ENCODE data around the gene C4A. TPM values are rescaled to one million over a fixed set of nuclear protein-coding genes. Genes with fewer than 3 reads are reported as not detected.
"Not testable (repeated sequence)": the region's sequence is repeated elsewhere in the genome, so short reads cannot be mapped to it uniquely, and the experiment has no call there.

Gene C4A
- total RNA-seq, 1 experiment from 2014 or later, result 1.5 TPM

GRCh38 chr6:32012941-32013617, 31.2 kb downstream of the C4A start:
- H3K4me1 ChIP-seq; BruUV-seq (replicated peaks); H3K27me3 Mint-ChIP-seq (ENCODE audit: insufficient read depth, unreplicated experiment); H3K36me3 ChIP-seq (ENCODE audit: control insufficient read depth, insufficient read depth, low read length); H3K9me3 Mint-ChIP-seq (ENCODE audit: unreplicated experiment); H3K4me3 ChIP-seq (ENCODE audit: low read depth, low read length); POLR2A ChIA-PET; H3K4me1 Mint-ChIP-seq (ENCODE audit: low read depth, unreplicated experiment); H3K36me3 Mint-ChIP-seq (ENCODE audit: insufficient read depth, unreplicated experiment); H3K4me3 Mint-ChIP-seq (ENCODE audit: unreplicated experiment); H3K27me3 ChIP-seq (replicated peaks; ENCODE audit: control insufficient read depth, insufficient read depth, low read length); H3K27ac Mint-ChIP-seq (ENCODE audit: unreplicated experiment); H3K9me3 ChIP-seq; CTCF ChIA-PET; intact Hi-C loops (cut with micrococcal nuclease; ENCODE audit: unreplicated experiment): not testable (repeated sequence)
- DNase-seq, result peak; percentile 4 to 31

- CTCF ChIA-PET; H3K9me3 ChIP-seq; BruUV-seq (replicated peaks); H3K36me3 Mint-ChIP-seq (ENCODE audit: insufficient read depth, unreplicated experiment); H3K9me3 Mint-ChIP-seq (ENCODE audit: unreplicated experiment); H3K4me3 Mint-ChIP-seq (ENCODE audit: unreplicated experiment); POLR2A ChIA-PET; H3K36me3 ChIP-seq (ENCODE audit: control insufficient read depth, insufficient read depth, low read length); H3K4me3 ChIP-seq (ENCODE audit: low read depth, low read length); H3K27ac Mint-ChIP-seq (ENCODE audit: unreplicated experiment); H3K27me3 ChIP-seq (replicated peaks; ENCODE audit: control insufficient read depth, insufficient read depth, low read length); DNase-seq; intact Hi-C loops (cut with micrococcal nuclease; ENCODE audit: unreplicated experiment); H3K4me1 ChIP-seq; H3K27me3 Mint-ChIP-seq (ENCODE audit: insufficient read depth, unreplicated experiment); H3K4me1 Mint-ChIP-seq (ENCODE audit: low read depth, unreplicated experiment): not testable (repeated sequence)
These were observed 31.9 kb downstream of the C4A start for GRCh38 chr6:32013738-32014137.

GRCh38 chr6:32014547-32014946, 32.7 kb downstream of the C4A start, which contains the start of gene C4B:
TSS of gene C4B (plus strand) at chr6:32014795. CDS start at chr6:32014846, 51 bp downstream.
- H3K27me3 ChIP-seq (replicated peaks; ENCODE audit: control insufficient read depth, insufficient read depth, low read length); H3K27me3 Mint-ChIP-seq (ENCODE audit: insufficient read depth, unreplicated experiment); H3K4me3 ChIP-seq (ENCODE audit: low read depth, low read length); CTCF ChIA-PET; intact Hi-C loops (cut with micrococcal nuclease; ENCODE audit: unreplicated experiment); H3K4me1 Mint-ChIP-seq (ENCODE audit: low read depth, unreplicated experiment); H3K4me3 Mint-ChIP-seq (ENCODE audit: unreplicated experiment); H3K9me3 Mint-ChIP-seq (ENCODE audit: unreplicated experiment); H3K4me1 ChIP-seq; H3K36me3 ChIP-seq (ENCODE audit: control insufficient read depth, insufficient read depth, low read length); H3K36me3 Mint-ChIP-seq (ENCODE audit: insufficient read depth, unreplicated experiment); DNase-seq; POLR2A ChIA-PET; BruUV-seq (replicated peaks); H3K9me3 ChIP-seq; H3K27ac Mint-ChIP-seq (ENCODE audit: unreplicated experiment): not testable (repeated sequence)

- H3K4me1 Mint-ChIP-seq (ENCODE audit: low read depth, unreplicated experiment); H3K27me3 Mint-ChIP-seq (ENCODE audit: insufficient read depth, unreplicated experiment); H3K27ac Mint-ChIP-seq (ENCODE audit: unreplicated experiment); BruUV-seq (replicated peaks); H3K9me3 ChIP-seq; H3K4me3 Mint-ChIP-seq (ENCODE audit: unreplicated experiment); POLR2A ChIA-PET; H3K36me3 Mint-ChIP-seq (ENCODE audit: insufficient read depth, unreplicated experiment); H3K4me3 ChIP-seq (ENCODE audit: low read depth, low read length); intact Hi-C loops (cut with micrococcal nuclease; ENCODE audit: unreplicated experiment); H3K4me1 ChIP-seq; CTCF ChIA-PET; DNase-seq; H3K9me3 Mint-ChIP-seq (ENCODE audit: unreplicated experiment); H3K36me3 ChIP-seq (ENCODE audit: control insufficient read depth, insufficient read depth, low read length); H3K27me3 ChIP-seq (replicated peaks; ENCODE audit: control insufficient read depth, insufficient read depth, low read length): not testable (repeated sequence)
These were observed 40.2 kb downstream of the C4A start for GRCh38 chr6:32022100-32022499.

- H3K27ac Mint-ChIP-seq (ENCODE audit: unreplicated experiment); H3K9me3 ChIP-seq; DNase-seq; CTCF ChIA-PET; H3K36me3 Mint-ChIP-seq (ENCODE audit: insufficient read depth, unreplicated experiment); BruUV-seq (replicated peaks); H3K9me3 Mint-ChIP-seq (ENCODE audit: unreplicated experiment); H3K4me1 Mint-ChIP-seq (ENCODE audit: low read depth, unreplicated experiment); H3K36me3 ChIP-seq (ENCODE audit: control insufficient read depth, insufficient read depth, low read length); H3K27me3 ChIP-seq (replicated peaks; ENCODE audit: control insufficient read depth, insufficient read depth, low read length); H3K4me3 ChIP-seq (ENCODE audit: low read depth, low read length); POLR2A ChIA-PET; H3K27me3 Mint-ChIP-seq (ENCODE audit: insufficient read depth, unreplicated experiment); H3K4me1 ChIP-seq; H3K4me3 Mint-ChIP-seq (ENCODE audit: unreplicated experiment); intact Hi-C loops (cut with micrococcal nuclease; ENCODE audit: unreplicated experiment): not testable (repeated sequence)
These were observed 46.8 kb downstream of the C4A start for GRCh38 chr6:32028631-32029030.

GRCh38 chr6:32029553-32029952, 47.7 kb downstream of the C4A start:
- intact Hi-C loops (cut with micrococcal nuclease; ENCODE audit: unreplicated experiment); H3K36me3 Mint-ChIP-seq (ENCODE audit: insufficient read depth, unreplicated experiment); H3K27ac Mint-ChIP-seq (ENCODE audit: unreplicated experiment); H3K4me3 ChIP-seq (ENCODE audit: low read depth, low read length); H3K4me3 Mint-ChIP-seq (ENCODE audit: unreplicated experiment); H3K36me3 ChIP-seq (ENCODE audit: control insufficient read depth, insufficient read depth, low read length); H3K27me3 ChIP-seq (replicated peaks; ENCODE audit: control insufficient read depth, insufficient read depth, low read length); H3K9me3 ChIP-seq; H3K4me1 Mint-ChIP-seq (ENCODE audit: low read depth, unreplicated experiment); POLR2A ChIA-PET; CTCF ChIA-PET; H3K9me3 Mint-ChIP-seq (ENCODE audit: unreplicated experiment); H3K27me3 Mint-ChIP-seq (ENCODE audit: insufficient read depth, unreplicated experiment); H3K4me1 ChIP-seq; BruUV-seq (replicated peaks); DNase-seq: not testable (repeated sequence)

GRCh38 chr6:32035283-32036013, 53.6 kb downstream of the C4A start:
- H3K4me1 Mint-ChIP-seq (ENCODE audit: low read depth, unreplicated experiment); H3K4me3 Mint-ChIP-seq (ENCODE audit: unreplicated experiment); intact Hi-C loops (cut with micrococcal nuclease; ENCODE audit: unreplicated experiment); H3K27ac Mint-ChIP-seq (ENCODE audit: unreplicated experiment); H3K27me3 ChIP-seq (replicated peaks; ENCODE audit: control insufficient read depth, insufficient read depth, low read length); DNase-seq; H3K36me3 Mint-ChIP-seq (ENCODE audit: insufficient read depth, unreplicated experiment); POLR2A ChIA-PET; H3K27me3 Mint-ChIP-seq (ENCODE audit: insufficient read depth, unreplicated experiment); H3K9me3 ChIP-seq; BruUV-seq (replicated peaks); H3K4me1 ChIP-seq; CTCF ChIA-PET; H3K4me3 ChIP-seq (ENCODE audit: low read depth, low read length); H3K9me3 Mint-ChIP-seq (ENCODE audit: unreplicated experiment); H3K36me3 ChIP-seq (ENCODE audit: control insufficient read depth, insufficient read depth, low read length): not testable (repeated sequence)
